ENCODE measurements around the gene SHB.

The SHB gene

GRCh38 chr9:37876376-37876775 is 192.7 kb downstream of the SHB start:
- FAIRE-seq, result no peak

GRCh38 chr9:37873955-37874354 is 195.1 kb downstream of the SHB start:
- FAIRE-seq, result no peak

- no peak for FAIRE-seq
Measured at GRCh38 chr9:37870799-37871176, 198.2 kb downstream of the SHB start.

- no peak for FAIRE-seq
Measured at GRCh38 chr9:37870081-37870798, 198.8 kb downstream of the SHB start.

Data from islet of Langerhans (tissue), 1 donor.